Stimulated activated CD4-positive, alpha-beta T cell treated with anti-CD3 and anti-CD28 coated beads, TNF-alpha, amount 100 ng/mL, for 48 hours (primary cell): Measurements from ENCODE around the gene WDTC1.

Experiments
- DNase-seq, 3 donors: peaks; one replicate each; pipeline ENCODE4 v3.0.0-alpha.2; 2020; ENCODE audit warnings: low read depth in 3 of 3

Gene WDTC1

DNA sequence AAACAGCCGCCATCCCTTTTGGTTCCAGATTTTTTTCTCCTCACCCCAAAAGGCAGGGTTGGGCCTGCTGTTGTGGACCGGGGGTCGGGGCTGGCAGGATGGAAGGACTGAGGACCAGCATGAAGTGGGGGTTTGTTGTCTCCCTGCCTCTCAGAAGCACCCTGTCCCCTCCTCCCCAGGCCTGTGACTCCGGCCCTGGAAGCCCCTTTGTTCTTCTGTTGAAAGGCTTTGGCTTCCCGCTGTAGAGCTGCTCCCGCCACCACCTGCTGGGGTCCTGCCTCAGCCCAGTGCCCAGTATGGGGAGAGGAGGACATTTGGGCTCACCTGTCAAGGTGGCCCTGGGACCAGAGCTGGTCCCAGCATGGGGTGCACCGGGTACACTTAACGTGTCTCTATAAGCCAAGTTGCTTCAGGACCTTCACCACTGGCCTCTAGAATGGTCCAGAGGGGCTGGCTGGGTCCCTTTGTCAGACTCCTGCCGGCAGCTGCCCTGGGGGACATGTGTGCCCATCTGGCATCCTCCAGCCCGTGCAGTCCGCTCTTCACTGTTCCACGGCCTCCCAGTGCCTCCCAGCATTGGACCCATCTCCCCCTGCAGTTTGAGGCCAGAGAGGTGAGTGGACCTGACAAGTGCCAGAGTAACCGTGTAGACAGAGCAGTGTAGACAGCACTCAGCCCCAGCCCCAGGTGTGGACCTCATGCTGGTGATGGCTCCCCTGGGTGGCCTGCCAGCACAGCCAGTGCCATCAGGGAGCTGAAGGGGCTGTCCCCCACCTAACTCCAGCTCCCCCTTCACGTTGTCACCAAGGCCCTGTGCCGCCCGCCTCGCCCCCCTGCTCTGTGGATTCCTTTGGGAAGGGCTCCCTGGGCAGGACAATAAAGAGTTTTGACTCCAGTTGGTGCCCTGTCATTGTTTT, 101.3 kb downstream of the WDTC1 start:
- DNase-seq: no peak

GRCh38 chr1:27336756-27337155, 102.3 kb downstream of the WDTC1 start:
- DNase-seq: no peak

DNA sequence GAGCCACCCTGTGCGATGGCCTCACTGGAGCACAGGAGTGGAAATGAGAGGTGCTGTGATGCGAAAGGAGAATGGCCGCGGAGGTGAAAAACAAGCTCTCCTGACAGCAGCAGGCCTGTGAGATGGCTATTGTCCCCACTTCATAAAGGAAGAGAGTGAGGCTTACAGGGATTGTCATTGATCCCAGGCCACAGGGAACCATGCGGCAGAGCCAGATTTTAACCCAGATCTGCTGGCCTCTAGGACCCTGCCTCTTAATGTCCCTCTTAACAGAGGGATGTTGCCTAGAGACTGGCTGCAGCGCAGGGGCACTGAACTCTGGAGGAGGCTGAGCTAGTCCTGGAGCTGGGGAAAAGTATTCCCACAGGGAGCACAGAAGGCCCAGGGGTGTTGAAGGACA, 104.3 kb downstream of the WDTC1 start:
- no peak for DNase-seq

- DNase-seq: no peak
These were observed 104.8 kb downstream of the WDTC1 start for GRCh38 chr1:27339213-27339612.

- DNase-seq: peak in 1 of 3 donors; percentile 45
These were observed 107.3 kb downstream of the WDTC1 start, which contains the start of gene SYTL1 for GRCh38 chr1:27341525-27342252. Gene SYTL1, plus strand, starts transcription at chr1:27342022. Its CDS starts 3,313 bp downstream, at chr1:27345335.

- no peak for DNase-seq
These were observed 108.0 kb downstream of the WDTC1 start for GRCh38 chr1:27342391-27342777.

- no peak for DNase-seq
These were observed 108.6 kb downstream of the WDTC1 start for GRCh38 chr1:27342778-27343638.

DNA sequence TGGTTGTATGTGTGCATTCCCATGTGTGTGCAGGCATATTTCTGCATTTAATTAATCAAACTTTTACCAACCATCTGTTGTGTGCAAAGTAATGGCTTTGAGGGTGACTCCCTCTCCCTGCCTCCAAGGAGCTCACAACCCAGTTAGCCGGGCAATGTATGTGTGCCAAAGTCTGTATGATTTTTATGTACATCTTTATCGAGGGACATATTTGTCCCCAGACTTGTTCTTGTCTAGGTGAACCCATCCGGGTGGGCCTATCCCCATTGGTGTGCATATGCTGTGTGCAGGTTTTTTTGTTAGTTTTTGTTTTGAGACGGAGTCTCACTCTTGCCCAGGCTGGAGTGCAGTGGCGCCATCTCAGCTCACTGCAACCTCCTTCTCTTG, 109.2 kb downstream of the WDTC1 start:
- no peak for DNase-seq

GRCh38 chr1:27345272-27345671, 110.8 kb downstream of the WDTC1 start:
- DNase-seq: no peak

GRCh38 chr1:27346357-27346756, 111.9 kb downstream of the WDTC1 start:
- no peak for DNase-seq

DNA sequence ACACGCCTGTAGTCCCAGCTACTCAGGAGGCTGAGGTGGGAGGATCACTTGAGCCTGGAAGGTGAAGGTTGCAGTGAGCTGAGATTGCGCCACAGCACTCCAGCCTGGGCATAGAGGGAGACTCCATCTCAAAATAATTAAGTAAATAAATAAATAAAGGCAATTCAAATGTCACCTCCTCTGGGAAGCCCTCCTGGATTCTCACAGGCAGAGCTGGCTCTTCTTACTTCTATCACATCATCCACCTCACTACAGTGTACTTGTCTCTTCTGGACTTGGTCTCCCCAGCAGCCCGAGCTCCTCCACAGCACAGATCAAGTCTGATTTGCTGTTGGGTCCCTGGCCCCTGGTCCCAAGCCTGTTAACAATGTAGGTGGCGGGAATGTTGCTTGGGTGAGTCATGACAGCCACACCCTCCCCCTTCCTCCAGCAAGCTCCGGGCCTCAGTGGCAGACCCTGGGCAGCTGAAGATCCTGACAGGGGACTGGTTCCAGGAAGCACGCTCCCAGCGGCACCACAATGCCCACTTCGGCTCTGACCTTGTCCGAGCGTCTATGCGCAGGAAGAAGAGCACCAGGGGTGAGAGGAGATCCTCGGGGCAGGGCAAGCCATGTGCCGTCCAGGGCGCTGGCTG, 112.7 kb downstream of the WDTC1 start:
- no peak for DNase-seq

- DNase-seq: no peak
These were observed 114.7 kb downstream of the WDTC1 start for GRCh38 chr1:27348861-27349783.

GRCh38 chr1:27349784-27350662, 115.6 kb downstream of the WDTC1 start:
- DNase-seq: no peak

DNA sequence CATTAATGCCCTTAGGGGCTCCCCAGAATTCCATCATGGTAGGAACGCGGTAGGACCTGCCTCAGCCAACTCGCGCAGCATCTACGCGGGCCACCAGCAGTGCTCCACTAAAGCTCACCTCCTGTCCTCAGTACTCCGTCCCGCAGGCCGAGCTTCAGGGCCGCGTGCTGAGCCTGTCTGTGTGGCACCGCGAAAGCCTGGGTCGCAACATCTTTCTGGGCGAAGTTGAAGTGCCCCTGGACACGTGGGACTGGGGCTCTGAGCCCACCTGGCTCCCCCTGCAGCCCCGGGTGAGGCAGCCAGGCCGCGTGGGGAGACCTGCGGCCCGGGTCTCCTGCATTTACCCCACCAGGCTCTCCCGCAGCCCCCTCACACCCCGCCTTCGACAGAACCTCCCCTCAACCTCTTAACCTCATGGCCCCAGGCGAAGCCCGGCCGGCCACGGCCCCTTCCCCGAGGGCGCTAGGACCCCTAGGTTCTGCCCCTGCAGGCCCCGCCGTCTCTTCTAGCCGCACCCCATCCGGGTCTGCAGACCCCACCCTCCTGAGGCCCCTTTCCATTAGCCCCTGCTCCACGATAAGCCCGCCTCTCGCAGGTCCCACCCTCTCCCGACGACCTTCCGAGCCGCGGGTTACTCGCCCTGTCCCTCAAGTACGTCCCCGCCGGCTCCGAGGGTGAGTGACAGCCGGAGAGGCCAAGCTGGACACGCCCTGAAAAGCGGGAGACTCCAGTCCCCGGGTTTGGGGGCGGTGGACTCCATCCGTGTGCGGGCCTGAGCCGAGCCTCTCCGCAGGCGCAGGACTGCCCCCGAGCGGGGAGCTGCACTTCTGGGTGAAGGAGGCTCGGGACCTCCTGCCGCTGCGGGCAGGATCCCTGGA, 116.5 kb downstream of the WDTC1 start:
- DNase-seq: no peak

DNA sequence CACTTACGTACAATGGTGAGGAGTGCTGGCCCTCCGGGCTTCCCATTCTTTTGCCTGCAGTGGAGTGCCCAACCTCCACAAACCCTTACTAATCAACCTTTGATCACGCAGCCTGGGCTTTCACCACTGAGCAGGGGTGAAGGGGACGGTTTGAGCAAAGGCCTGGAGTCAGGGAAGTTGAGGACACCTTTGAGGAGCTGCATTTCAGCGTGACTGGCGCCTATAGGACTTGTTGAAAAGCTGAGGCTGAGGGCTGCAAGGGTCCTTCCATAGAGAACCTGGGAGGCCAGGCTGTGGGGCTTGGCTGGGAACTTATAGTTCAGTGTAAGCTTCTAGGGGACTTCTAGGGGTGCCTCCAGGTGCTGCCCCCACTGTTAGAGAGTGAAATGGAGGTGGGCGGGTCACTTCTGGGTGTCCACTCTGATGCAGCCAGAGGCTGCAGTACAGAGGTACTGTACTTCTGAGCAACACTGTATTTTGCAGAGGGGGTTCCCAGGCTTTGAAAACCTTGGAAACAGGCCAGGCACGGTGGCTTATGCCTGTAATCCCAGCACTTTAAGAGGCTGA, 117.2 kb downstream of the WDTC1 start:
- no peak for DNase-seq

GRCh38 chr1:27353166-27353565, 118.7 kb downstream of the WDTC1 start:
- no peak for DNase-seq

GRCh38 chr1:27353629-27354028, 119.2 kb downstream of the WDTC1 start:
- DNase-seq: no peak

- DNase-seq: no peak
These were observed 121.3 kb downstream of the WDTC1 start for GRCh38 chr1:27355683-27356082.
